ENCODE data around the gene FGF14.

FGF14 gene

GRCh38 chr13:101661839-101662238 is 740.0 kb downstream of the FGF14 start:
- Histone ChIP-seq H3K4me3 (ENCODE audit: low read depth in 1 of 2, low read length in 2 of 2) (no peak overlapping the region), H3K27ac (ENCODE audit: low read depth, low read length) (no peak overlapping the region), H3K27me3 (ENCODE audit: control insufficient read depth in 1 of 2, insufficient read depth in 2 of 2, low read length in 2 of 2) (no peaks in the 10 kb centered on the region), H3K4me1 (ENCODE audit: control insufficient read depth in 1 of 2, insufficient read depth in 2 of 2, low read length in 2 of 2) (no peaks in the 10 kb centered on the region), H3K9me3 (ENCODE audit: control insufficient read depth in 1 of 2, low read length in 2 of 2) (no peaks in the 10 kb centered on the region), H3K9ac (ENCODE audit: low read depth in 1 of 2, low read length in 2 of 2) (no peak overlapping the region), H3K36me3 (ENCODE audit: control insufficient read depth in 1 of 2, insufficient read depth in 2 of 2, low read length in 2 of 2) (no peaks in the 10 kb centered on the region)
